HepG2 (cell line): ENCODE data around the gene EBF4. TPM values are rescaled to one million over a fixed set of nuclear protein-coding genes. Genes with fewer than 3 reads are reported as not detected.

ENCODE experiments used
- ATAC-seq: fragments of 200-7000 bp; cut with Tn5 transposase; 3 replicates; pipeline ENCODE4 v1.9.1; 2020; ENCODE audit warnings: mild to moderate bottlenecking, moderate library complexity
- BruUV-seq: library from RNA; stranded (reverse); fragments of 400-500 nt; replicated peaks from 2 replicates; lab custom pipeline; 2021; lab: Mats Ljungman, UMichigan
- CTCF ChIA-PET: fragments of 300-600 bp; formaldehyde crosslinking; extraction: SDS; loops from one replicate; lab custom pipeline; 2021; ENCODE audit warnings: low total read pairs, inconsistent platforms, low intra/inter-chr PET ratio; lab: Yijun Ruan, JAX
- POLR2A ChIA-PET: fragments of 350-600 bp; sonication (Branson Sonifier 250); formaldehyde crosslinking; loops from one replicate; lab custom pipeline; 2020; ENCODE audit warnings: antibody characterized with exemption, inconsistent platforms; lab: Yijun Ruan, JAX
- DNase-seq: peaks from one replicate; pipeline ENCODE4 v3.0.0-alpha.2; 2015; ENCODE audit warnings: low spot score
- FAIRE-seq: peaks from 3 replicates; lab custom pipeline; 2011; peaks lifted over from hg19 to GRCh38; lab: Jason Lieb, UNC
- H2AFZ ChIP-seq: one replicate; pipeline ENCODE4 v1.6.1; 2011; ENCODE audit warnings: low read length, inconsistent platforms
- H3K27ac ChIP-seq: fragments of 300-600 bp; 3 replicates; pipeline ENCODE4 v1.8.0; 2011; ENCODE audit warnings: mixed run types, mild to moderate bottlenecking, mixed read lengths, low read length, inconsistent platforms; ENCODE audit not compliant: insufficient read depth; ENCODE audit errors: extremely low read length
- H3K27me3 ChIP-seq, 2 experiments: fragments of 200-600 bp in 1 of 2; 2 replicates in 1 of 2; 3 replicates in 1 of 2; pipeline versions ENCODE4 v1.6.0 to v1.8.0; 2011; ENCODE audit warnings: low read length in 2 of 2, mild to moderate bottlenecking in 2 of 2, moderate library complexity in 2 of 2, inconsistent platforms in 1 of 2; ENCODE audit not compliant: insufficient read depth in 2 of 2, control insufficient read depth in 1 of 2
- H3K36me3 ChIP-seq, 2 experiments: fragments of 200-600 bp in 1 of 2; replicated peaks in 1 of 2; 2 replicates in 1 of 2; 3 replicates in 1 of 2; pipeline versions ENCODE4 v1.5.1 to v1.8.0; 2011; ENCODE audit warnings: low read length in 2 of 2, inconsistent platforms in 1 of 2; ENCODE audit not compliant: insufficient read depth in 2 of 2, control insufficient read depth in 1 of 2
- H3K4me1 ChIP-seq: 2 replicates; pipeline ENCODE4 v1.5.1; 2012; ENCODE audit warnings: low read length, inconsistent platforms; ENCODE audit not compliant: insufficient read depth
- H3K4me2 ChIP-seq: 2 replicates; pipeline ENCODE4 v1.6.0; 2011; ENCODE audit warnings: low read depth, low read length, inconsistent platforms
- H3K4me3 ChIP-seq, 3 experiments: fragments of 200-600 bp in 1 of 3; sonication (generic), shearing (Covaris generic) in 1 of 3; replicated peaks in 1 of 3; 2 replicates each; pipeline ENCODE4 v1.5.1; 2011 to 2016; ENCODE audit warnings: low read length in 3 of 3, inconsistent platforms in 2 of 3, low read depth in 2 of 3, mild to moderate bottlenecking in 2 of 3, control low read depth in 1 of 3, mixed read lengths in 1 of 3; ENCODE audit not compliant: insufficient read depth in 1 of 3
- H3K79me2 ChIP-seq: one replicate; pipeline ENCODE4 v1.6.1; 2011; ENCODE audit warnings: low read length, inconsistent platforms; ENCODE audit not compliant: insufficient read depth
- H3K9ac ChIP-seq: 2 replicates; pipeline ENCODE4 v1.6.0; 2011; ENCODE audit warnings: mild to moderate bottlenecking, low read depth, low read length, inconsistent platforms; ENCODE audit not compliant: insufficient read depth
- H3K9me3 ChIP-seq: 2 replicates; pipeline ENCODE4 v1.5.1; 2012; ENCODE audit warnings: mild to moderate bottlenecking, low read length
- H4K20me1 ChIP-seq: 2 replicates; pipeline ENCODE4 v1.6.0; 2011; ENCODE audit warnings: inconsistent platforms, mild to moderate bottlenecking, low read length, moderate library complexity; ENCODE audit not compliant: insufficient read depth
- ONECUT2 ChIP-seq: sonication (generic); formaldehyde crosslinking; IDR thresholded peaks from 2 replicates; pipeline ENCODE4 v1.4.0; 2020; ENCODE audit warnings: missing genetic modification reagents
- ZNF143 ChIP-seq: sonication (generic); formaldehyde crosslinking; IDR thresholded peaks from 2 replicates; pipeline ENCODE4 v1.4.0; 2020; ENCODE audit warnings: missing genetic modification reagents
- ZNF543 ChIP-seq: sonication (generic); formaldehyde crosslinking; IDR thresholded peaks from 2 replicates; pipeline ENCODE4 v1.4.0; 2020; ENCODE audit warnings: mild to moderate bottlenecking, missing genetic modification reagents
- ZNF556 ChIP-seq: sonication (generic); formaldehyde crosslinking; IDR thresholded peaks from 2 replicates; pipeline ENCODE4 v1.4.0; 2020; ENCODE audit warnings: mild to moderate bottlenecking, missing genetic modification reagents, borderline replicate concordance
- ZNF605 ChIP-seq: sonication (generic); formaldehyde crosslinking; IDR thresholded peaks from 2 replicates; pipeline ENCODE4 v1.8.0; 2022; ENCODE audit warnings: mild to moderate bottlenecking, missing genetic modification reagents
- ZNF678 ChIP-seq: sonication (generic); formaldehyde crosslinking; IDR thresholded peaks from 2 replicates; pipeline ENCODE4 v1.4.0; 2020; ENCODE audit warnings: mild to moderate bottlenecking, missing genetic modification reagents
- ZNF724P ChIP-seq: sonication (generic); formaldehyde crosslinking; IDR thresholded peaks from 2 replicates; pipeline ENCODE4 v1.8.0; 2022; ENCODE audit warnings: missing genetic modification reagents, borderline replicate concordance
- WGBS: methylation state at CpG from one replicate; pipeline ENCODE4 v1.1.6; 2017; ENCODE audit warnings: low lambda C conversion rate; 5-methylcytosine and 5-hydroxymethylcytosine counted together
- in situ Hi-C: cut with HindIII; loops from 2 replicates; pipeline ENCODE4 v1.10.0; 2017; ENCODE audit warnings: low pct_unique_long_range_greater_than_20kb; ENCODE audit not compliant: extremely low pct_ligation_motif_present
- intact Hi-C: fragments of 100-400 bp; cut with micrococcal nuclease; formaldehyde crosslinking; loops from one replicate; pipeline ENCODE4 v1.10.0; 2022; ENCODE audit not compliant: unreplicated experiment
- polyA plus RNA-seq, 8 experiments: library from polyadenylated mRNA; depleted of rRNA in 3 of 8; stranded (reverse) in 7 of 8; unstranded in 1 of 8; fragments of >200 nt; fragmentation: Illumina TruSeq in 4 of 8; extraction: Trizol in 4 of 8; gene quantifications; 2 replicates each; pipeline versions ENCODE4 v1.2.1 to v1.2.3, GENCODE V29; 2011 to 2016; ENCODE audit warnings: low read depth in 4 of 8, missing spikeins in 1 of 8, mixed read lengths in 1 of 8; ENCODE audit not compliant: insufficient read depth in 1 of 8
- total RNA-seq, 5 experiments: library from RNA; depleted of rRNA; stranded (reverse); fragments of >200 nt; fragmentation: Illumina TruSeq; extraction: Trizol; gene quantifications; 2 replicates each; pipeline ENCODE4 v1.2.3, GENCODE V29; 2016; ENCODE audit warnings: low read depth in 1 of 5
- TF ChIP-seq, protein P1 (sequence below): sonication (generic); formaldehyde crosslinking; IDR thresholded peaks from 2 replicates; pipeline ENCODE4 v1.8.1; 2023; ENCODE audit warnings: mild to moderate bottlenecking, moderate library complexity, missing genetic modification reagents
- TF ChIP-seq, protein P2 (sequence below): sonication (generic); formaldehyde crosslinking; IDR thresholded peaks from 2 replicates; pipeline ENCODE4 v1.4.0; 2020; ENCODE audit warnings: mild to moderate bottlenecking, missing genetic modification reagents, borderline replicate concordance
- TF ChIP-seq, protein P3 (sequence below): sonication (generic); formaldehyde crosslinking; IDR thresholded peaks from 2 replicates; pipeline ENCODE4 v1.5.0; 2020; ENCODE audit warnings: mild to moderate bottlenecking, missing genetic modification reagents
- TF ChIP-seq, protein P4 (sequence below), 2 experiments: IDR thresholded peaks; 2 replicates each; pipeline ENCODE4 v1.6.1; 2011 to 2012; ENCODE audit warnings: low read length in 2 of 2, borderline replicate concordance in 1 of 2, low read depth in 1 of 2, mild to moderate bottlenecking in 1 of 2, moderate library complexity in 1 of 2
- TF ChIP-seq, protein P5 (sequence below): sonication (generic); formaldehyde crosslinking; IDR thresholded peaks from 2 replicates; pipeline ENCODE4 v1.8.0; 2022; ENCODE audit warnings: missing genetic modification reagents, low read depth, mild to moderate bottlenecking, borderline replicate concordance

The EBF4 gene
- total and polyA plus RNA-seq, 2 of the 13 experiments (the other 11 are each of a cell fraction or from before 2014, with no cell fraction given): 0.84 to 2.2 TPM

DNA sequence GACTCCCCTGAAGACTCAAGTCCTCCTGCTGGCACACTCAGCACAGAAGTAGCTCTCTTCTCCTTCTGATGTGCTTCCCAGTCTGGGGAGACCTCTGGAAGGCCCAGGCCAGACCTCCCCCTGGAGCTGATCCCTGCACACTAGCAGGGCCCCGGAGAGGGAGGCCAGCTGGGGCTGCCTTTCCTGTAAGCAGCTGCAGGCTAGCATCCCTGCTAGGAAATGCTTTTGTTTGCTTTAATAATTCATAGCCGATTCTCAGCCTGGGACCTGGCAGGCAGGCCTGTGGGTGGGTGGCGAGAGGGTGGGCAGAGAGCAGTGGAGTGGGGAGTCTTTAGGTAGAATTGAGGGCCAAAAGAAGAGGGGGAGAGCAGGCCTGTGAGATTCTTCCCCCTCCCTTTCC is 5.2 kb downstream of the EBF4 start:
- no TSS peak for BruUV-seq
- CTCF ChIA-PET: no interaction called here
- H3K79me2 ChIP-seq: no peaks in the 10 kb centered on the region
- WGBS: 8% methylated on average over 3 of the region's 3 CpGs
- in situ Hi-C loops: no loop called here
- peaks cover 10% of the 10 kb centered on the region; the same call in 1 of the 2 replicates for H4K20me1 ChIP-seq
- no peaks in the 10 kb centered on the region for H3K36me3 ChIP-seq
- POLR2A ChIA-PET: no interaction called here
- ATAC-seq (no peak), FAIRE-seq (no peak), DNase-seq (no peak)
- no peak overlapping the region for H3K4me2 ChIP-seq
- no peaks in the 10 kb centered on the region for H3K9me3 ChIP-seq
- intact Hi-C loops: no loop called here
- H3K9ac ChIP-seq: no peak overlapping the region
- H2AFZ ChIP-seq: no peak overlapping the region
- H3K27me3 ChIP-seq: peaks cover 37 to 81% of the 10 kb centered on the region in 2 experiments
- peaks cover 18% of the 10 kb centered on the region; the same call in 1 of the 2 replicates for H3K4me1 ChIP-seq
- no peak overlapping the region for H3K27ac ChIP-seq
- H3K4me3 ChIP-seq: no peak overlapping the region
- TF ChIP-seq ZNF678 (CRISPR knock-in tag) (no peak), ZNF605 (CRISPR knock-in tag) (no peak), ZNF724P (CRISPR knock-in tag) (no peak), ZNF556 (CRISPR knock-in tag) (no peak), ONECUT2 (CRISPR knock-in tag) (no peak), ZNF143 (CRISPR knock-in tag) (no peak), ZNF543 (CRISPR knock-in tag) (no peak)
- TF ChIP-seq, protein P1, sequence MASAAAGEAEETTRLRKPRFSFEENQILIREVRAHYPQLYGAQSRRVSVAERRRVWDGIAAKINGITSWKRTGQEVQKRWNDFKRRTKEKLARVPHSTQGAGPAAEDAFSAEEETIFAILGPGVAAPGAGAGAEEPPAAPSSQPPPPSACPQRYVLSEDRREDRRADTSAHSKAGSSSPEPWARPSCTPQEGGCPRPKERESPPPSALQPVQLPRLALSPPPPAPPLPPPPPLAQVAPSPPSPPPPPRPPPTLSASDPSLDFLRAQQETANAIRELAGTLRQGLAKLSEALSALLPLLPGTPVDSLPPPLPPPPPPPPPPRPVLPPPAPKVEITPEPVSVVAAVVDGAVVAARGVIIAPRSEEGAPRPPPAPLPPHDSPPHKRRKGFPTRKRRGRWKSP (CRISPR knock-in tag): no peak
- TF ChIP-seq, protein P2, sequence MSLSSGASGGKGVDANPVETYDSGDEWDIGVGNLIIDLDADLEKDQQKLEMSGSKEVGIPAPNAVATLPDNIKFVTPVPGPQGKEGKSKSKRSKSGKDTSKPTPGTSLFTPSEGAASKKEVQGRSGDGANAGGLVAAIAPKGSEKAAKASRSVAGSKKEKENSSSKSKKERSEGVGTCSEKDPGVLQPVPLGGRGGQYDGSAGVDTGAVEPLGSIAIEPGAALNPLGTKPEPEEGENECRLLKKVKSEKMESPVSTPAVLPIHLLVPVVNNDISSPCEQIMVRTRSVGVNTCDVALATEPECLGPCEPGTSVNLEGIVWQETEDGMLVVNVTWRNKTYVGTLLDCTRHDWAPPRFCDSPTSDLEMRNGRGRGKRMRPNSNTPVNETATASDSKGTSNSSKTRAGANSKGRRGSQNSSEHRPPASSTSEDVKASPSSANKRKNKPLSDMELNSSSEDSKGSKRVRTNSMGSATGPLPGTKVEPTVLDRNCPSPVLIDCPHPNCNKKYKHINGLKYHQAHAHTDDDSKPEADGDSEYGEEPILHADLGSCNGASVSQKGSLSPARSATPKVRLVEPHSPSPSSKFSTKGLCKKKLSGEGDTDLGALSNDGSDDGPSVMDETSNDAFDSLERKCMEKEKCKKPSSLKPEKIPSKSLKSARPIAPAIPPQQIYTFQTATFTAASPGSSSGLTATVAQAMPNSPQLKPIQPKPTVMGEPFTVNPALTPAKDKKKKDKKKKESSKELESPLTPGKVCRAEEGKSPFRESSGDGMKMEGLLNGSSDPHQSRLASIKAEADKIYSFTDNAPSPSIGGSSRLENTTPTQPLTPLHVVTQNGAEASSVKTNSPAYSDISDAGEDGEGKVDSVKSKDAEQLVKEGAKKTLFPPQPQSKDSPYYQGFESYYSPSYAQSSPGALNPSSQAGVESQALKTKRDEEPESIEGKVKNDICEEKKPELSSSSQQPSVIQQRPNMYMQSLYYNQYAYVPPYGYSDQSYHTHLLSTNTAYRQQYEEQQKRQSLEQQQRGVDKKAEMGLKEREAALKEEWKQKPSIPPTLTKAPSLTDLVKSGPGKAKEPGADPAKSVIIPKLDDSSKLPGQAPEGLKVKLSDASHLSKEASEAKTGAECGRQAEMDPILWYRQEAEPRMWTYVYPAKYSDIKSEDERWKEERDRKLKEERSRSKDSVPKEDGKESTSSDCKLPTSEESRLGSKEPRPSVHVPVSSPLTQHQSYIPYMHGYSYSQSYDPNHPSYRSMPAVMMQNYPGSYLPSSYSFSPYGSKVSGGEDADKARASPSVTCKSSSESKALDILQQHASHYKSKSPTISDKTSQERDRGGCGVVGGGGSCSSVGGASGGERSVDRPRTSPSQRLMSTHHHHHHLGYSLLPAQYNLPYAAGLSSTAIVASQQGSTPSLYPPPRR: no peak
- TF ChIP-seq, protein P3, sequence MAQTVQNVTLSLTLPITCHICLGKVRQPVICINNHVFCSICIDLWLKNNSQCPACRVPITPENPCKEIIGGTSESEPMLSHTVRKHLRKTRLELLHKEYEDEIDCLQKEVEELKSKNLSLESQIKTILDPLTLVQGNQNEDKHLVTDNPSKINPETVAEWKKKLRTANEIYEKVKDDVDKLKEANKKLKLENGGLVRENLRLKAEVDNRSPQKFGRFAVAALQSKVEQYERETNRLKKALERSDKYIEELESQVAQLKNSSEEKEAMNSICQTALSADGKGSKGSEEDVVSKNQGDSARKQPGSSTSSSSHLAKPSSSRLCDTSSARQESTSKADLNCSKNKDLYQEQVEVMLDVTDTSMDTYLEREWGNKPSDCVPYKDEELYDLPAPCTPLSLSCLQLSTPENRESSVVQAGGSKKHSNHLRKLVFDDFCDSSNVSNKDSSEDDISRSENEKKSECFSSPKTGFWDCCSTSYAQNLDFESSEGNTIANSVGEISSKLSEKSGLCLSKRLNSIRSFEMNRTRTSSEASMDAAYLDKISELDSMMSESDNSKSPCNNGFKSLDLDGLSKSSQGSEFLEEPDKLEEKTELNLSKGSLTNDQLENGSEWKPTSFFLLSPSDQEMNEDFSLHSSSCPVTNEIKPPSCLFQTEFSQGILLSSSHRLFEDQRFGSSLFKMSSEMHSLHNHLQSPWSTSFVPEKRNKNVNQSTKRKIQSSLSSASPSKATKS (CRISPR knock-in tag): no peak
- TF ChIP-seq, protein P4, sequence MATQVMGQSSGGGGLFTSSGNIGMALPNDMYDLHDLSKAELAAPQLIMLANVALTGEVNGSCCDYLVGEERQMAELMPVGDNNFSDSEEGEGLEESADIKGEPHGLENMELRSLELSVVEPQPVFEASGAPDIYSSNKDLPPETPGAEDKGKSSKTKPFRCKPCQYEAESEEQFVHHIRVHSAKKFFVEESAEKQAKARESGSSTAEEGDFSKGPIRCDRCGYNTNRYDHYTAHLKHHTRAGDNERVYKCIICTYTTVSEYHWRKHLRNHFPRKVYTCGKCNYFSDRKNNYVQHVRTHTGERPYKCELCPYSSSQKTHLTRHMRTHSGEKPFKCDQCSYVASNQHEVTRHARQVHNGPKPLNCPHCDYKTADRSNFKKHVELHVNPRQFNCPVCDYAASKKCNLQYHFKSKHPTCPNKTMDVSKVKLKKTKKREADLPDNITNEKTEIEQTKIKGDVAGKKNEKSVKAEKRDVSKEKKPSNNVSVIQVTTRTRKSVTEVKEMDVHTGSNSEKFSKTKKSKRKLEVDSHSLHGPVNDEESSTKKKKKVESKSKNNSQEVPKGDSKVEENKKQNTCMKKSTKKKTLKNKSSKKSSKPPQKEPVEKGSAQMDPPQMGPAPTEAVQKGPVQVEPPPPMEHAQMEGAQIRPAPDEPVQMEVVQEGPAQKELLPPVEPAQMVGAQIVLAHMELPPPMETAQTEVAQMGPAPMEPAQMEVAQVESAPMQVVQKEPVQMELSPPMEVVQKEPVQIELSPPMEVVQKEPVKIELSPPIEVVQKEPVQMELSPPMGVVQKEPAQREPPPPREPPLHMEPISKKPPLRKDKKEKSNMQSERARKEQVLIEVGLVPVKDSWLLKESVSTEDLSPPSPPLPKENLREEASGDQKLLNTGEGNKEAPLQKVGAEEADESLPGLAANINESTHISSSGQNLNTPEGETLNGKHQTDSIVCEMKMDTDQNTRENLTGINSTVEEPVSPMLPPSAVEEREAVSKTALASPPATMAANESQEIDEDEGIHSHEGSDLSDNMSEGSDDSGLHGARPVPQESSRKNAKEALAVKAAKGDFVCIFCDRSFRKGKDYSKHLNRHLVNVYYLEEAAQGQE (IDR thresholded peaks at IDR 0.05; ENCODE audit: borderline replicate concordance in 1 of 2, low read depth in 1 of 2, low read length in 2 of 2): no peak
- TF ChIP-seq, protein P5, sequence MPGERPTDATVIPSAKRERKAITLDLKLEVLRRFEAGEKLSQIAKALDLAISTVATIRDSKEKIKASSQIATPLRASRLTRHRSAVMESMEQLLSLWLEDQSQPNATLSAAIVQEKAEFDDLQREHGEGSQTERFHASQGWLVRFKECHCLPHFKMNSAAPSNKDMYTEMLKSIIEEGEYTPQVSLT: no peak
